Upper lobe of left lung (tissue), 4 donors: ENCODE data around the gene PDS5A.

Source experiments
- POLR2A ChIP-seq, 4 donors: fragments of 450-650 bp; IDR thresholded peaks; one replicate each; pipeline ENCODE4 v1.5.1; 2016 to 2017; ENCODE audit warnings: antibody characterized with exemption in 4 of 4, mild to moderate bottlenecking in 2 of 4
- TF ChIP-seq, protein P1 (sequence below), 6 experiments: fragments of 450-650 bp in 4 of 6; fragments of 200-600 bp in 2 of 6; sonication (generic) in 2 of 6; IDR thresholded peaks; one replicate each; pipeline ENCODE4 v1.5.1; 2016 to 2019; ENCODE audit warnings: antibody characterized with exemption in 6 of 6

DNA sequence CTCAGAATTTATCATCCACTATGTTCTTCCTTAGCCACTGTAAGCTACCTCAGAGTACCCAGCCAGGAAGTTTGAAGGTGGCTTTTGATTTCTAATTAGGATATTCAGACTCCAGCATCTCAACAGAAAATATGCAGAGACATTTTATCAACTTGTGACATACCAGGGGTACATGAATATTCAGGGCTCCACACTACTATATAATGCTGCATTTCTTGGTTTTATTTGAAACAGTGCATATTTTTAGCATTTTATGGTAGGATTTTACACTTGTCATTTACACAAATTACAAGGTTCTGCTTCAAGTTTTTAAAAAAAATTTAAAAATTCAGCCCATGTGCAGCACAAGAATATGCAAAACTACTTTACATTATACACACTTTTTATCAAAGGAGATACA is 155.0 kb downstream of the PDS5A start:
- TF ChIP-seq, protein P1, sequence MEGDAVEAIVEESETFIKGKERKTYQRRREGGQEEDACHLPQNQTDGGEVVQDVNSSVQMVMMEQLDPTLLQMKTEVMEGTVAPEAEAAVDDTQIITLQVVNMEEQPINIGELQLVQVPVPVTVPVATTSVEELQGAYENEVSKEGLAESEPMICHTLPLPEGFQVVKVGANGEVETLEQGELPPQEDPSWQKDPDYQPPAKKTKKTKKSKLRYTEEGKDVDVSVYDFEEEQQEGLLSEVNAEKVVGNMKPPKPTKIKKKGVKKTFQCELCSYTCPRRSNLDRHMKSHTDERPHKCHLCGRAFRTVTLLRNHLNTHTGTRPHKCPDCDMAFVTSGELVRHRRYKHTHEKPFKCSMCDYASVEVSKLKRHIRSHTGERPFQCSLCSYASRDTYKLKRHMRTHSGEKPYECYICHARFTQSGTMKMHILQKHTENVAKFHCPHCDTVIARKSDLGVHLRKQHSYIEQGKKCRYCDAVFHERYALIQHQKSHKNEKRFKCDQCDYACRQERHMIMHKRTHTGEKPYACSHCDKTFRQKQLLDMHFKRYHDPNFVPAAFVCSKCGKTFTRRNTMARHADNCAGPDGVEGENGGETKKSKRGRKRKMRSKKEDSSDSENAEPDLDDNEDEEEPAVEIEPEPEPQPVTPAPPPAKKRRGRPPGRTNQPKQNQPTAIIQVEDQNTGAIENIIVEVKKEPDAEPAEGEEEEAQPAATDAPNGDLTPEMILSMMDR (IDR thresholded peaks at IDR 0.05) = no peak
- no peak for TF ChIP-seq POLR2A (IDR thresholded peaks at IDR 0.05)
